Breast epithelium (tissue), 3 donors: ENCODE data around the gene ETV3L.

Experiments
- CTCF ChIP-seq, 3 donors: fragments of 450-650 bp; IDR thresholded peaks; one replicate each; pipeline ENCODE4 v1.5.1; 2016 to 2017; ENCODE audit warnings: antibody characterized with exemption in 3 of 3, mild to moderate bottlenecking in 3 of 3, moderate library complexity in 3 of 3
- POLR2A ChIP-seq: fragments of 450-650 bp; IDR thresholded peaks from one replicate; pipeline ENCODE4 v1.6.1; 2016; ENCODE audit warnings: antibody characterized with exemption, mild to moderate bottlenecking, moderate library complexity
- POLR2AphosphoS5 ChIP-seq, 3 donors: sonication (generic); formaldehyde crosslinking; IDR thresholded peaks; one replicate each; pipeline ENCODE4 v1.6.1; 2017; ENCODE audit warnings: antibody characterized with exemption in 3 of 3

- TF ChIP-seq POLR2A = no peak
- no peak for TF ChIP-seq CTCF (IDR thresholded peaks at IDR 0.05)
- TF ChIP-seq POLR2AphosphoS5 (IDR thresholded peaks at IDR 0.05) = no peak
These were observed 38.0 kb upstream of the ETV3L start for GRCh38 chr1:157137408-157138219.
